SK-N-SH treated with all-trans-retinoic acid at 6 μM for 48 hours (cell line): ENCODE results near the gene INHBB.
"Not testable (repeated sequence)": the region's sequence is repeated elsewhere in the genome, so short reads cannot be mapped to it uniquely, and the experiment has no call there.

Experiments used
- ATAC-seq: fragments of 200-7000 bp; cut with Tn5 transposase; 3 replicates; pipeline ENCODE4 v1.9.1; 2020; ENCODE audit warnings: mild to moderate bottlenecking, moderate library complexity
- ARNTL ChIP-seq: fragments of 450-650 bp; formaldehyde crosslinking; IDR thresholded peaks from 2 replicates; pipeline ENCODE4 v1.5.0; 2020; ENCODE audit warnings: low read depth, mild to moderate bottlenecking, moderate library complexity, borderline replicate concordance
- ESRRG ChIP-seq: fragments of 250-450 bp; sonication (Bioruptor Pico); IDR thresholded peaks from 2 replicates; pipeline ENCODE4 v1.6.1; 2021; ENCODE audit warnings: mild to moderate bottlenecking
- GLIS3 ChIP-seq: fragments of 250-450 bp; sonication (Bioruptor Pico); IDR thresholded peaks from 2 replicates; pipeline ENCODE4 v1.5.0; 2020; ENCODE audit warnings: mild to moderate bottlenecking, moderate library complexity
- ISL1 ChIP-seq: fragments of 250-450 bp; sonication (Bioruptor Pico); IDR thresholded peaks from 2 replicates; pipeline ENCODE4 v2.1.2; 2022; ENCODE audit warnings: mild to moderate bottlenecking, moderate library complexity
- OSR1 ChIP-seq: fragments of 250-450 bp; sonication (Bioruptor Pico); IDR thresholded peaks from 2 replicates; pipeline ENCODE4 v1.8.0; 2022; ENCODE audit warnings: moderate library complexity, mild to moderate bottlenecking, inconsistent platforms
- PPARA ChIP-seq: fragments of 250-450 bp; sonication (Bioruptor Pico); IDR thresholded peaks from 2 replicates; pipeline ENCODE4 v1.5.0; 2020; ENCODE audit warnings: mild to moderate bottlenecking, borderline replicate concordance
- RARB ChIP-seq: fragments of 250-450 bp; sonication (Bioruptor Pico); IDR thresholded peaks from 2 replicates; pipeline ENCODE4 v1.8.0; 2021; ENCODE audit warnings: mild to moderate bottlenecking, moderate library complexity
- SNAI2 ChIP-seq: fragments of 250-450 bp; sonication (Bioruptor Pico); IDR thresholded peaks from 2 replicates; pipeline ENCODE4 v1.5.0; 2020; ENCODE audit warnings: mild to moderate bottlenecking, moderate library complexity
- TCF4 ChIP-seq: fragments of 250-450 bp; sonication (Bioruptor Pico); IDR thresholded peaks from 2 replicates; pipeline ENCODE4 v1.8.0; 2021; ENCODE audit warnings: mild to moderate bottlenecking, moderate library complexity, borderline replicate concordance
- TOX ChIP-seq: fragments of 250-450 bp; sonication (Bioruptor Pico); IDR thresholded peaks from 2 replicates; pipeline ENCODE4 v1.8.0; 2021; ENCODE audit warnings: mild to moderate bottlenecking, moderate library complexity, borderline replicate concordance
- ZFP3 ChIP-seq: fragments of 250-450 bp; sonication (Bioruptor Pico); IDR thresholded peaks from 2 replicates; pipeline ENCODE4 v1.5.0; 2020; ENCODE audit warnings: mild to moderate bottlenecking, moderate library complexity
- ZFP30 ChIP-seq: fragments of 450-650 bp; formaldehyde crosslinking; IDR thresholded peaks from 2 replicates; pipeline ENCODE4 v1.5.0; 2022; ENCODE audit warnings: mild to moderate bottlenecking, moderate library complexity
- ZNF565 ChIP-seq: fragments of 450-650 bp; formaldehyde crosslinking; conservative IDR thresholded peaks from 2 replicates; pipeline ENCODE4 v1.5.0; 2020; ENCODE audit warnings: low read depth, mild to moderate bottlenecking, moderate library complexity
- ZNF70 ChIP-seq: fragments of 450-650 bp; formaldehyde crosslinking; IDR thresholded peaks from 2 replicates; pipeline ENCODE4 v1.5.0; 2020; ENCODE audit warnings: mild to moderate bottlenecking, moderate library complexity
- ZNF8 ChIP-seq: fragments of 450-650 bp; formaldehyde crosslinking; IDR thresholded peaks from 2 replicates; pipeline ENCODE4 v1.5.0; 2020; ENCODE audit warnings: mild to moderate bottlenecking, moderate library complexity
- TF ChIP-seq, protein P1 (sequence below): fragments of 250-450 bp; sonication (Bioruptor Pico); IDR thresholded peaks from 2 replicates; pipeline ENCODE4 v1.8.0; 2021; ENCODE audit warnings: low read depth, mild to moderate bottlenecking, moderate library complexity, borderline replicate concordance
- TF ChIP-seq, protein P2 (sequence below): fragments of 250-450 bp; sonication (Bioruptor Pico); IDR thresholded peaks from 2 replicates; pipeline ENCODE4 v1.5.0; 2020; ENCODE audit warnings: mild to moderate bottlenecking, moderate library complexity
- TF ChIP-seq, protein P3 (sequence below): fragments of 250-450 bp; sonication (Bioruptor Pico); IDR thresholded peaks from 2 replicates; pipeline ENCODE4 v1.8.0; 2020; ENCODE audit warnings: mild to moderate bottlenecking, moderate library complexity, borderline replicate concordance
- TF ChIP-seq, protein P4 (sequence below): fragments of 250-450 bp; sonication (Bioruptor Pico); IDR thresholded peaks from 2 replicates; pipeline ENCODE4 v1.5.1; 2020; ENCODE audit warnings: low read depth, mild to moderate bottlenecking, moderate library complexity

INHBB gene

DNA sequence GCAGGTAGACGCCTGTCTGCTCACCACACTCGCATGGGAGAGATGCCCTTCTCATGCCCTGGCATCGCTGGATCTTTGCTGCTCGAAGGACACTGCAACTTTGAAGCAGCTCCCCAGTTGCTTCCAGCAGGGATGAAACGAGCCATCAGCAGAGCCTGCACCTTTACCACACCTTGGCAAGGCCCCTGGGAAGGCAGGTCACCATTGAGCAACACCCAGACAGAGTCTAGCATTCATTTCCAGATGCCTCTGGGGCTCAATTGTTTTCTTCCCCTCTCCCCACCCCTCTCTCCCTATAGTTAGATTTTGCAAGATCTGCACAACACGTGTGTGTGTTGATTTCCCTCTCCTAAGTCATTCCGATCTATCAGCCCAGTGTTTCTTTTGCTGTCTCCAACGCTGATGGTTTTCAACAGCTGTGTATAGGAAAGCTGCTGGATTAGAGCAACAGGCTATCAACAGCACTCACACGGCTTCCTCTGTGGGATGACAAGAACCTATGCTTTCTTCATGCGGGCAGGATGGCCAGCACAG, 25.6 kb upstream of the INHBB start:
- TF ChIP-seq TCF4 (CRISPR knock-in tag) (no peak), GLIS3 (no peak), ZFP3 (CRISPR knock-in tag) (no peak), ZNF565 (CRISPR knock-in tag) (no peak), OSR1 (CRISPR knock-in tag) (no peak)
- TF ChIP-seq, protein P1, sequence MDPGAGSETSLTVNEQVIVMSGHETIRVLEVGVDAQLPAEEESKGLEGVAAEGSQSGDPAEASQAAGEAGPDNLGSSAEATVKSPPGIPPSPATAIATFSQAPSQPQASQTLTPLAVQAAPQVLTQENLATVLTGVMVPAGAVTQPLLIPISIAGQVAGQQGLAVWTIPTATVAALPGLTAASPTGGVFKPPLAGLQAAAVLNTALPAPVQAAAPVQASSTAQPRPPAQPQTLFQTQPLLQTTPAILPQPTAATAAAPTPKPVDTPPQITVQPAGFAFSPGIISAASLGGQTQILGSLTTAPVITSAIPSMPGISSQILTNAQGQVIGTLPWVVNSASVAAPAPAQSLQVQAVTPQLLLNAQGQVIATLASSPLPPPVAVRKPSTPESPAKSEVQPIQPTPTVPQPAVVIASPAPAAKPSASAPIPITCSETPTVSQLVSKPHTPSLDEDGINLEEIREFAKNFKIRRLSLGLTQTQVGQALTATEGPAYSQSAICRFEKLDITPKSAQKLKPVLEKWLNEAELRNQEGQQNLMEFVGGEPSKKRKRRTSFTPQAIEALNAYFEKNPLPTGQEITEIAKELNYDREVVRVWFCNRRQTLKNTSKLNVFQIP (CRISPR knock-in tag) = no peak
- ATAC-seq = no peak

DNA sequence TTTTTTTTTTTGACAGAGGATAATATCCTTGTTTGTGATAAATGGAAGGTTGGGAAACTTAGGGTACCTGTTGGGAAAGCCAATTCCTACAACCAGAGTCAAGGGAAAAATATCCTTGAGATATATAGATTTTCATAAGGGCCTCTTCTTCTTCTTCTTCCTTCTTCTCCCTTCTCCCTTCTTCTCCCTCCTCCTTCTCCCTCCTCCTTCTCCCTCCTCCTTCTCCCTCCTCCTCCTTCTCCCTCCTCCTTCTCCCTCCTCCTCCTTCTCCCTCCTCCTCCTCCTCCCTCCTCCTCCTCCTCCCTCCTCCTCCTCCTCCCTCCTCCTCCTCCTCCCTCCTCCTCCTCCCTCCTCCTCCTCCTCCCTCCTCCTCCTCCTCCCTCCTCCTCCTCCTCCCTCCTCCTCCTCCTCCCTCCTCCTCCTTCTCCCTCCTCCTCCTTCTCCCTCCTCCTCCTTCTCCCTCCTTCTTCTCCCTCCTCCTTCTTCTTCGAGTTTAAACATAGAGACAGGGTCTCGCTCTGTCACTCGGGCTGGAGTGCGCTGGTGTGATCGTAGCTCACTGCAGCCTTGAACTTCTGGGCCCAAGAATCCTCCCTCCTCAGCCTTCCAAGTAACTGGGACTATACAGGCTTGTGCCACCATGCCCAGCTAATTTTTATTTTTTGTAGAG, 24.9 kb upstream of the INHBB start:
- not testable (repeated sequence) for ATAC-seq

DNA sequence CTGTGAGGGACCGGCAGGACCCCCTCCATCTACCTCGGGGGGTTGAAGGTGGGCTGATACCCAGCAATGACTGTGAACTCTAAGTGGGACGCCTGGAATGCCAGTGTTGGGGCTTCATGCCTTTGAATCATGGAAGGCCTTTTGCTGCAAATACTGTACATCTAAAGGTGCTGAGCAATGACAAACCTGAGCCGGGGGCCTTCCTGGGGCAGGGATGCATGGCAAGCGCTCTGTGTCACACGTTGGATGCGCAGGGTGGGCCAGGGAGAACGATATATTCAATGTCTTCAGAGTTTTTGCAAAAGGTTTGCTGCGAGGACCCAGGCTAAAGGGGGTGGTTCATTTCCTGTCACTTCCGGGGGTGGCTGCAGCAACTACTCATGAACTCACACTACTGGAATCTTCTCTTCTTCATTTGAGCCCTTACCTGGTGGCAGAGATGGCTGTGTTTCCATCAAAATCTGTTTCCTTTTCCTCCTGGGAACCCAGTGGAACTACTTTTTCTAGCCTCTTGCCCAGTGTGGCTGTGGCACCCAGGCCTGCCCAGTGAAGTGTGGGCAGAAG, 24.1 kb upstream of the INHBB start:
- no peak for ATAC-seq
- TF ChIP-seq, protein P1 (CRISPR knock-in tag) = no peak
- TF ChIP-seq ZFP3 (CRISPR knock-in tag) = no peak
- no peak for TF ChIP-seq RARB (CRISPR knock-in tag)
- TF ChIP-seq, protein P2, sequence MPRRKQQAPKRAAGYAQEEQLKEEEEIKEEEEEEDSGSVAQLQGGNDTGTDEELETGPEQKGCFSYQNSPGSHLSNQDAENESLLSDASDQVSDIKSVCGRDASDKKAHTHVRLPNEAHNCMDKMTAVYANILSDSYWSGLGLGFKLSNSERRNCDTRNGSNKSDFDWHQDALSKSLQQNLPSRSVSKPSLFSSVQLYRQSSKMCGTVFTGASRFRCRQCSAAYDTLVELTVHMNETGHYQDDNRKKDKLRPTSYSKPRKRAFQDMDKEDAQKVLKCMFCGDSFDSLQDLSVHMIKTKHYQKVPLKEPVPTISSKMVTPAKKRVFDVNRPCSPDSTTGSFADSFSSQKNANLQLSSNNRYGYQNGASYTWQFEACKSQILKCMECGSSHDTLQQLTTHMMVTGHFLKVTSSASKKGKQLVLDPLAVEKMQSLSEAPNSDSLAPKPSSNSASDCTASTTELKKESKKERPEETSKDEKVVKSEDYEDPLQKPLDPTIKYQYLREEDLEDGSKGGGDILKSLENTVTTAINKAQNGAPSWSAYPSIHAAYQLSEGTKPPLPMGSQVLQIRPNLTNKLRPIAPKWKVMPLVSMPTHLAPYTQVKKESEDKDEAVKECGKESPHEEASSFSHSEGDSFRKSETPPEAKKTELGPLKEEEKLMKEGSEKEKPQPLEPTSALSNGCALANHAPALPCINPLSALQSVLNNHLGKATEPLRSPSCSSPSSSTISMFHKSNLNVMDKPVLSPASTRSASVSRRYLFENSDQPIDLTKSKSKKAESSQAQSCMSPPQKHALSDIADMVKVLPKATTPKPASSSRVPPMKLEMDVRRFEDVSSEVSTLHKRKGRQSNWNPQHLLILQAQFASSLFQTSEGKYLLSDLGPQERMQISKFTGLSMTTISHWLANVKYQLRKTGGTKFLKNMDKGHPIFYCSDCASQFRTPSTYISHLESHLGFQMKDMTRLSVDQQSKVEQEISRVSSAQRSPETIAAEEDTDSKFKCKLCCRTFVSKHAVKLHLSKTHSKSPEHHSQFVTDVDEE = no peak
- no peak for TF ChIP-seq OSR1 (CRISPR knock-in tag)
- TF ChIP-seq ISL1 (CRISPR knock-in tag) = no peak
- TF ChIP-seq TOX = no peak
- TF ChIP-seq GLIS3 = no peak
- TF ChIP-seq ZFP30 (CRISPR knock-in tag) = no peak
- TF ChIP-seq TCF4 (CRISPR knock-in tag) = no peak
- TF ChIP-seq, protein P3, sequence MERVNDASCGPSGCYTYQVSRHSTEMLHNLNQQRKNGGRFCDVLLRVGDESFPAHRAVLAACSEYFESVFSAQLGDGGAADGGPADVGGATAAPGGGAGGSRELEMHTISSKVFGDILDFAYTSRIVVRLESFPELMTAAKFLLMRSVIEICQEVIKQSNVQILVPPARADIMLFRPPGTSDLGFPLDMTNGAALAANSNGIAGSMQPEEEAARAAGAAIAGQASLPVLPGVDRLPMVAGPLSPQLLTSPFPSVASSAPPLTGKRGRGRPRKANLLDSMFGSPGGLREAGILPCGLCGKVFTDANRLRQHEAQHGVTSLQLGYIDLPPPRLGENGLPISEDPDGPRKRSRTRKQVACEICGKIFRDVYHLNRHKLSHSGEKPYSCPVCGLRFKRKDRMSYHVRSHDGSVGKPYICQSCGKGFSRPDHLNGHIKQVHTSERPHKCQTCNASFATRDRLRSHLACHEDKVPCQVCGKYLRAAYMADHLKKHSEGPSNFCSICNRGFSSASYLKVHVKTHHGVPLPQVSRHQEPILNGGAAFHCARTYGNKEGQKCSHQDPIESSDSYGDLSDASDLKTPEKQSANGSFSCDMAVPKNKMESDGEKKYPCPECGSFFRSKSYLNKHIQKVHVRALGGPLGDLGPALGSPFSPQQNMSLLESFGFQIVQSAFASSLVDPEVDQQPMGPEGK = no peak
- no peak for TF ChIP-seq ESRRG (CRISPR knock-in tag)
- TF ChIP-seq, protein P4, sequence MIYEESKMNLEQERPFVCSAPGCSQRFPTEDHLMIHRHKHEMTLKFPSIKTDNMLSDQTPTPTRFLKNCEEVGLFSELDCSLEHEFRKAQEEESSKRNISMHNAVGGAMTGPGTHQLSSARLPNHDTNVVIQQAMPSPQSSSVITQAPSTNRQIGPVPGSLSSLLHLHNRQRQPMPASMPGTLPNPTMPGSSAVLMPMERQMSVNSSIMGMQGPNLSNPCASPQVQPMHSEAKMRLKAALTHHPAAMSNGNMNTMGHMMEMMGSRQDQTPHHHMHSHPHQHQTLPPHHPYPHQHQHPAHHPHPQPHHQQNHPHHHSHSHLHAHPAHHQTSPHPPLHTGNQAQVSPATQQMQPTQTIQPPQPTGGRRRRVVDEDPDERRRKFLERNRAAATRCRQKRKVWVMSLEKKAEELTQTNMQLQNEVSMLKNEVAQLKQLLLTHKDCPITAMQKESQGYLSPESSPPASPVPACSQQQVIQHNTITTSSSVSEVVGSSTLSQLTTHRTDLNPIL (CRISPR knock-in tag) = no peak
- TF ChIP-seq SNAI2 (CRISPR knock-in tag) = no peak
- no peak for TF ChIP-seq PPARA
- TF ChIP-seq ZNF70 (CRISPR knock-in tag) = no peak
- no peak for TF ChIP-seq ARNTL
- no peak for TF ChIP-seq ZNF8 (CRISPR knock-in tag)
- TF ChIP-seq ZNF565 (CRISPR knock-in tag) = no peak
